Smooth muscle cell (in vitro differentiated cells): ENCODE results near the gene NKIRAS2. TPM values are rescaled to one million over a fixed set of nuclear protein-coding genes. Genes with fewer than 3 reads are reported as not detected.

Experiments used
- DNase-seq: peaks from one replicate; lab custom pipeline; 2025; ENCODE audit not compliant: unreplicated experiment; lab: John Stamatoyannopoulos, UW
- H2AFZ ChIP-seq: fragments of 200-600 bp; sonication (generic); 2 replicates; pipeline ENCODE4 v1.6.0; 2016; ENCODE audit warnings: antibody characterized with exemption, low read depth, mild to moderate bottlenecking
- H3F3A ChIP-seq: fragments of 200-600 bp; sonication (generic); 2 replicates; pipeline ENCODE4 v1.6.0; 2017; ENCODE audit warnings: antibody characterized with exemption, low read depth
- H3K27ac ChIP-seq: fragments of 200-600 bp; sonication (generic); 2 replicates; pipeline ENCODE4 v1.5.1; 2016; ENCODE audit warnings: low read depth, mild to moderate bottlenecking
- H3K27me3 ChIP-seq: fragments of 200-600 bp; sonication (generic); 2 replicates; pipeline ENCODE4 v1.6.1; 2016; ENCODE audit warnings: low read depth, mild to moderate bottlenecking
- H3K36me3 ChIP-seq: fragments of 200-600 bp; sonication (generic); 2 replicates; pipeline ENCODE4 v1.5.1; 2016; ENCODE audit warnings: low read depth
- H3K4me1 ChIP-seq: fragments of 200-600 bp; sonication (generic); 2 replicates; pipeline ENCODE4 v1.5.1; 2016; ENCODE audit warnings: low read depth
- H3K4me2 ChIP-seq: fragments of 200-600 bp; sonication (generic); 2 replicates; pipeline ENCODE4 v1.6.0; 2016; ENCODE audit warnings: mild to moderate bottlenecking
- H3K4me3 ChIP-seq: fragments of 200-600 bp; sonication (generic); 2 replicates; pipeline ENCODE4 v1.5.1; 2016; ENCODE audit warnings: mild to moderate bottlenecking
- H3K79me2 ChIP-seq: fragments of 200-600 bp; sonication (generic); 2 replicates; pipeline ENCODE4 v1.6.0; 2016; ENCODE audit warnings: low read depth, mild to moderate bottlenecking
- H3K9ac ChIP-seq: fragments of 200-600 bp; sonication (generic); 2 replicates; pipeline ENCODE4 v1.6.0; 2016; ENCODE audit warnings: low read depth
- H3K9me3 ChIP-seq: fragments of 200-600 bp; sonication (generic); replicated peaks from 2 replicates; pipeline ENCODE4 v1.5.1; 2016; ENCODE audit warnings: low read depth
- H4K20me1 ChIP-seq: fragments of 200-600 bp; sonication (generic); 2 replicates; pipeline ENCODE4 v1.6.0; 2016; ENCODE audit warnings: low read depth
- WGBS: methylation state at CpG from one replicate; pipeline ENCODE4 v1.1.7; 2016; ENCODE audit warnings: low lambda C conversion rate; 5-methylcytosine and 5-hydroxymethylcytosine counted together
- polyA plus RNA-seq: library from polyadenylated mRNA; unstranded; fragments of >200 nt; fragmentation: Nextera tagmentation; extraction: Ambion mirVana; gene quantifications from 2 replicates; pipeline ENCODE4 v1.2.1, GENCODE V29; 2016
- total RNA-seq: library from RNA; depleted of rRNA; stranded (reverse); fragments of >200 nt; gene quantifications from 2 replicates; pipeline ENCODE4 v1.2.3, GENCODE V29; 2014
- TF ChIP-seq, protein P1 (sequence below): fragments of 200-600 bp; sonication (generic); IDR thresholded peaks from 2 replicates; pipeline ENCODE4 v1.5.1; 2017; ENCODE audit warnings: borderline replicate concordance, mild to moderate bottlenecking, antibody characterized with exemption; ENCODE audit not compliant: insufficient read depth, poor library complexity, severe bottlenecking

Gene NKIRAS2
- total and polyA plus RNA-seq, 2 experiments from 2014 or later: 21.3 to 50.1 TPM

DNA sequence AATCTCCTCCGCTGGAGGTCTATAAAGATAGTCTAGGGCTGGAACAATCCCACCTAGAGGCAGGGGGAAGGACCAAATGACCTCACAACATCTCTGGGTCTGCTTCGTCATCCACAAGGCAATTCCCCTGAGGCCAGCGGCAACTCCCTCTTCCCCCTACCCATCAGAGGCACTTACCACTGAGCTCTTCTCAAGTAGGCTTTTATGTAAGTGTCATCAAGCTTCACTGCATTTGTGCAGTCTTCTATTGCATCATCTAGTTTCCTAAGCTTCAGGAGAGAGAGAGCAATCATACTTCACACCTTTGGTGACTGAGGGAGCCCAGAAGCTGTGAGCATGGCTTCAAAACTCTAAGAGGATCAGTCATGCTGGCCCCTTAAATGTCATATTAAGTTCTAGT is 32.2 kb upstream of the NKIRAS2 start:
- DNase-seq: no peak
- H3K9me3 ChIP-seq: no peaks in the 10 kb centered on the region
- H3F3A ChIP-seq: peaks cover 9% of the 10 kb centered on the region
- H3K4me1 ChIP-seq: no peaks in the 10 kb centered on the region
- H2AFZ ChIP-seq: no peak overlapping the region
- no peaks in the 10 kb centered on the region for H3K27me3 ChIP-seq
- no peak overlapping the region for H3K4me3 ChIP-seq
- no peak overlapping the region for H3K9ac ChIP-seq
- H3K36me3 ChIP-seq: peaks cover 20% of the 10 kb centered on the region
- 77% methylated on average over 3 of the region's 3 CpGs for WGBS
- peaks cover 4% of the 10 kb centered on the region for H4K20me1 ChIP-seq
- H3K79me2 ChIP-seq: no peaks in the 10 kb centered on the region
- H3K4me2 ChIP-seq: no peak overlapping the region
- TF ChIP-seq, protein P1, sequence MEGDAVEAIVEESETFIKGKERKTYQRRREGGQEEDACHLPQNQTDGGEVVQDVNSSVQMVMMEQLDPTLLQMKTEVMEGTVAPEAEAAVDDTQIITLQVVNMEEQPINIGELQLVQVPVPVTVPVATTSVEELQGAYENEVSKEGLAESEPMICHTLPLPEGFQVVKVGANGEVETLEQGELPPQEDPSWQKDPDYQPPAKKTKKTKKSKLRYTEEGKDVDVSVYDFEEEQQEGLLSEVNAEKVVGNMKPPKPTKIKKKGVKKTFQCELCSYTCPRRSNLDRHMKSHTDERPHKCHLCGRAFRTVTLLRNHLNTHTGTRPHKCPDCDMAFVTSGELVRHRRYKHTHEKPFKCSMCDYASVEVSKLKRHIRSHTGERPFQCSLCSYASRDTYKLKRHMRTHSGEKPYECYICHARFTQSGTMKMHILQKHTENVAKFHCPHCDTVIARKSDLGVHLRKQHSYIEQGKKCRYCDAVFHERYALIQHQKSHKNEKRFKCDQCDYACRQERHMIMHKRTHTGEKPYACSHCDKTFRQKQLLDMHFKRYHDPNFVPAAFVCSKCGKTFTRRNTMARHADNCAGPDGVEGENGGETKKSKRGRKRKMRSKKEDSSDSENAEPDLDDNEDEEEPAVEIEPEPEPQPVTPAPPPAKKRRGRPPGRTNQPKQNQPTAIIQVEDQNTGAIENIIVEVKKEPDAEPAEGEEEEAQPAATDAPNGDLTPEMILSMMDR: no peak
- H3K27ac ChIP-seq: no peak overlapping the region

DNA sequence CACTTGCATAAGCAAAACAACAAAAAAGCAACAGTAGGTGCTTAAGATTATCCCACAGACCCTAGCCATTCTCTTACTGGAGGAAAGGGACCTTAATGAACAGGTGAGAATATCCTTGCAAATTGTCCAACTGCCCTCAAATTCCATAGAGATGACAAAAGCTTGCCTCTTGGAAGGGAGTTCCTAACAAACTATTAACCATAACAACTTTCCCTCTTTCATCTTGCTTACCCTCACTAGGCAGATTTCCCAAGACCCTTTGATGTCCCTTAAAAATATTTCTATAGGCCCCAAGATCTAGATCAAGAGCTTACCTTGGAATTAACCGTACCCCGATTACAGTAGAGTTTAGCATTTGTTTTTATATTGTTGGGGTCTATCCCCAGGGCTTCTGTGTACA is 31.5 kb upstream of the NKIRAS2 start:
- 90% methylated on average over 2 of the region's 2 CpGs for WGBS
- peaks cover 7% of the 10 kb centered on the region for H3F3A ChIP-seq
- no peak for DNase-seq
- H3K79me2 ChIP-seq: no peaks in the 10 kb centered on the region
- no peak overlapping the region for H3K4me3 ChIP-seq
- no peaks in the 10 kb centered on the region for H3K4me1 ChIP-seq
- H3K36me3 ChIP-seq: peaks cover 27% of the 10 kb centered on the region
- H2AFZ ChIP-seq: no peak overlapping the region
- no peaks in the 10 kb centered on the region for H3K27me3 ChIP-seq
- no peak overlapping the region for H3K27ac ChIP-seq
- no peak overlapping the region for H3K4me2 ChIP-seq
- no peaks in the 10 kb centered on the region for H3K9me3 ChIP-seq
- H4K20me1 ChIP-seq: peaks cover 6% of the 10 kb centered on the region
- H3K9ac ChIP-seq: no peak overlapping the region
- TF ChIP-seq, protein P1: no peak

DNA sequence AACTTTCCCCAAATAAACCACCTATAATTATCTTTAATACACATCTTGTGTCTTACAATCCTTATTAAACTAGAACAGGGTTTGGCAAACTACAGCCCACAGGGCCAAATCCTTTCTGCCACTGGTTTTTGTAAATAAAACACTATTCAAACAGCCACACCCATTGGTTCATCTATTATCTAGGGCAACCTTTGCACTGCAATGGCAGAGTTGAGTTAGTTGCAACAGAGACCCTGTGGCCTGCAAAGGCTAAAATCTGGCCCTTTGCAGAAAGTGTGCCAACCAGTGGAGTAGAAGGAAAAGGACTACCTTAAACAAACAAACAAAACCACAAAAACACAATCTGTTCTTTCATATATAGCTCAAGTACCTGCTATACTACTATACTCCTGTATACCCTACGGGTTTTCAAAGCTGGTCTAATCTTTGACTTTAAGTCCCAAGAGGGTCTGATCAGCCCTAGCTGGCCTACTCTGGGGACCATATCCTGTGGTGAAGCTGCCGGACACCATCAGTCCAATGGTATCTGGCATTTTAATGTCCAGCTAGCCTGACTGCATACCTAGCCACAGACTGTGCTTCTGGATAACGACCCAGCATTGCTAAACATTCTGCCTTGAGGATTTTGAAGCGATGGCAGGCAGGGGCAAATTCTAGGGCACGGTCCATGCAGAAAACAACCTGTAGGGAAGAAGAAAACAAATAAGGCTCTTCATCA is 30.0 kb upstream of the NKIRAS2 start:
- Histone ChIP-seq H3F3A (no peaks in the 10 kb centered on the region), H3K4me2 (no peak overlapping the region), H3K9ac (no peak overlapping the region), H3K4me1 (no peaks in the 10 kb centered on the region), H3K27me3 (no peaks in the 10 kb centered on the region), H3K36me3 (peaks cover 29% of the 10 kb centered on the region), H3K27ac (no peak overlapping the region), H3K9me3 (no peaks in the 10 kb centered on the region), H3K4me3 (no peak overlapping the region), H3K79me2 (no peaks in the 10 kb centered on the region), H4K20me1 (peaks cover 10% of the 10 kb centered on the region), H2AFZ (no peak overlapping the region)
- TF ChIP-seq, protein P1: no peak
- WGBS: 80% methylated on average over 5 of the region's 5 CpGs
- DNase-seq: no peak

DNA sequence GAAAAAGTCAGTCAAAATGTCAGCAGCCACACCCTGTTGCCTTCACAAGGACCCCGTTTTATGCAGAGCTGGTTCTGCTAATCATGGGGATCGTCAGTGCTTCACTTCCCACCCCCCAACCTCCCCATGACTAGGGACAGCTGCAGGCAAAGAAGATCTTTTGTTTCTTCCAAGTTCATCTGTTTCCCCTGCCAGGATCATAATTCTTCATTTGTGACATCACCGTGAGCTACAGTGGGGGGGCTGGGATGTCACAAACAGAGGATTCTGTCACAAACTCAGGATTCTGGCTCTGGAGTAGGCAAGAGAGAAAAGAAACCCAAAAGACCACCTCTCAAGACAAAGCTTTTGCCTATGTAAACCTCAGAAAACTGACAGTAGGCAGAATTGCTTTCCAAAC is 27.3 kb upstream of the NKIRAS2 start:
- Histone ChIP-seq H3K9me3 (no peaks in the 10 kb centered on the region), H3K9ac (no peak overlapping the region), H3K4me1 (no peaks in the 10 kb centered on the region), H3K4me3 (no peak overlapping the region), H4K20me1 (peaks cover 32% of the 10 kb centered on the region), H3K79me2 (no peaks in the 10 kb centered on the region), H2AFZ (no peak overlapping the region), H3K36me3 (peaks cover 29% of the 10 kb centered on the region), H3K27ac (no peak overlapping the region), H3K4me2 (no peak overlapping the region), H3F3A (no peaks in the 10 kb centered on the region), H3K27me3 (no peaks in the 10 kb centered on the region)
- WGBS: 84% methylated on average over 3 of the region's 3 CpGs
- no peak for DNase-seq
- TF ChIP-seq, protein P1: no peak
